Measurements from ENCODE around the gene AAK1.
A peak's percentile ranks its signal among the peaks of the same experiment; 100 is the strongest.
"Not testable (repeated sequence)": the region's sequence is repeated elsewhere in the genome, so short reads cannot be mapped to it uniquely, and the experiment has no call there.

AAK1 gene

GRCh38 chr2:69459936-69460335 lies 183.6 kb downstream of the AAK1 start:
- Mint-ChIP-seq H3K27me3 (no peaks in the 10 kb centered on the region), H3K36me3 (ENCODE audit: low read depth) (peaks cover 25% of the 10 kb centered on the region), H3K4me3 (no peak overlapping the region), H3K9me3 (no peaks in the 10 kb centered on the region), H3K4me1 (ENCODE audit: low read depth) (peaks cover 8% of the 10 kb centered on the region), H3K27ac (peak overlapping the region; percentile 29)

DNA sequence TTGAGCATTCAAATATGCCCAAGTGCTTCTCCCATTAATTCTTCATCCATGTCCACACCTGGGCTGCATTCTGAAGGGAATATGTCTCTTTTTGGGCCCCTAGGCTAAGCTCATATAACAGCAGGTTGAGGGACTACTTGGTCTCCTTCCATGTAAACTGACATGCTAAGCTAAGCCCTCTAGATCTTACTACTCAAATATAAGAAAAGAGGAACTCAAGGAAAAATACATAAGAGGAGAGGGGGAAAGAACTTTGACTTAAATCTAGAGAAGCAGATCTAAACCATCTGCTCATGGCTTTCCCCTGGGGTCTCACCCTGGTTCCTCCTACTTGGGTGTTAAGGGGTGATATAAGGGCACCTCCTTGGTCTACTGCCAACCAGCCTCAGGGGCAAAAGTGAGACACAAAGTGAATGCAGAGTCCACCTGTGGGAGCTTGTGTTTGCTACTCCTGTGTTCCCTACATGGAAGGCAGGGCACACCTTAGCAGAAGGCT lies 186.5 kb downstream of the AAK1 start:
- no peak overlapping the region for H3K27ac Mint-ChIP-seq

DNA sequence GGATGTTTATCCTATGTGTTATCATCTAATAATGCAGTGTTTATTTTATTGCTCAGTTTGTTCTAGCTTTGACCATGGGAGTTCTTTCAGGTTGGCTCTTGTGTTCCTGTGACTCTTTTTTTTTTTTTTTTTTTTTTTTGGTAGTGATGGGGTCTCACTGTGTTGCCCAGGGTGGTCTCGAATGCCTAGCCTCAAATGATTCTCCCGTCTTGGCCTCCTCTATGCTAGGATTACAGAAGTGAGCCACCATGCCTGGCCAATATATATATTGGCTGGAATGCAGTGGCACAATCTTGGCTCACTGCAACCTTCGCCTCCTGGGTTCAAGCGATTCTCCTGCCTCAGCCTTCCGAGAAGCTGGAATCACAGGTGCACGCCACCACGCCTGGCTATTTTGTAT lies 187.4 kb downstream of the AAK1 start:
- H3K27ac Mint-ChIP-seq: no peak overlapping the region
- H3K9me3 Mint-ChIP-seq: no peaks in the 10 kb centered on the region
- H3K27me3 Mint-ChIP-seq: no peaks in the 10 kb centered on the region
- H3K36me3 Mint-ChIP-seq (ENCODE audit: low read depth): peaks cover 4% of the 10 kb centered on the region
- peaks cover 32% of the 10 kb centered on the region for H3K4me1 Mint-ChIP-seq (ENCODE audit: low read depth)
- H3K4me3 Mint-ChIP-seq: no peak overlapping the region

More for the DNA sequence above, 186.5 kb downstream of the AAK1 start:
- no peaks in the 10 kb centered on the region for H3K27me3 Mint-ChIP-seq
- H3K36me3 Mint-ChIP-seq (ENCODE audit: low read depth): peaks cover 9% of the 10 kb centered on the region
- no peak overlapping the region for H3K4me3 Mint-ChIP-seq
- H3K4me1 Mint-ChIP-seq (ENCODE audit: low read depth): peaks cover 32% of the 10 kb centered on the region
- no peaks in the 10 kb centered on the region for H3K9me3 Mint-ChIP-seq

GRCh38 chr2:69454976-69455375 lies 188.6 kb downstream of the AAK1 start:
- no peaks in the 10 kb centered on the region for H3K9me3 Mint-ChIP-seq
- H3K36me3 Mint-ChIP-seq (ENCODE audit: low read depth): peaks cover 1% of the 10 kb centered on the region
- H3K4me3 Mint-ChIP-seq: no peak overlapping the region
- peaks cover 32% of the 10 kb centered on the region for H3K4me1 Mint-ChIP-seq (ENCODE audit: low read depth)
- no peaks in the 10 kb centered on the region for H3K27me3 Mint-ChIP-seq
- H3K27ac Mint-ChIP-seq: no peak overlapping the region

DNA sequence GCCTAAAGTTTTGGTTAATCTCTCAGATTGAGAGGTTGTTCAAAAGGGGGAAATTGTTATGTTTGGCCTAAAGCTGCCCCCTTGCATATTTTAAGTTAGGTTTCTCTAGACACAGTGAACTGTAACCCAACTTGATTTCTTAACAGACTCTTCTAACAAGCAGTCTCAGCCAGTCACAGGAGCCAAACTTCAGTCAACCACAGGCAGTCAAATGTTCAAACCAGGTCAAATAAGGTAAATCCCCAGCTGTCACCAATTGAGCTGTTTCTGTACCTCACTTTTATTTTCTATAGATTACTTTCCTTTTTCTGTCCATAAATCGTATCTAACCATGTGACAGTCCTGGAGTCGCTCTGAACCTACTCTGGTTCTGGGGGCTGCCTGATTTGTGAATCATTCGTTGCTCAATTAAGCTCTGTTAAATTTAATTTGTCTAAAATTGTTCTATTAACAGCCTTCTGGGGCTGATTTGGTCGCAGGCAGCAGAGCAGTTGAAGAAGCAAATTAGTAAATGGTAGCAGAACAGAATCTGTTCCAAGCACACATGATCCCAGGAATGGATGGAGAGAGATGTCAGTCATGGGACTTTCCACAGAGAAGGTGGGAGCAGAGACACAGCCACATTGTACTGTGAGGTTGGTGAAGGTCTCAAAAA lies 189.9 kb downstream of the AAK1 start:
- H3K4me3 Mint-ChIP-seq: no peak overlapping the region

DNA sequence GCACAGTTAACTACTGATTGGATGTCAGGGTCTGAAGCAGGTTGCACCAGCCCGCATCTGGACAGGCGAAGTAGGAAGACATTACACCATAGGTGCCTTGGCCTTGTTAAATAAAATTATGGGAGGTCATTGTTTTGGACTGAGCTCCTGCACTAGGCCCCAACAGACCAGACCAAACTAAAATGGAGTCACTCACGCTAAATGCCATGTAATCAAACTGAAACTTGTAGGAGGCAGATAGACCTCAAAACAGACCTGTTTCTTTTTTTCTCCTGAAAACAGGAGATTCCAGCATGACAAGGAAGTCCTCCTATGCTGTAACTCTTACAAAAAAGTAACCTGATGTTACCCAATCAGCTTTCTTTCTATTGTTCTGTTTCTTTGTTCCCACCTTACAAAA lies 190.9 kb downstream of the AAK1 start:
- Mint-ChIP-seq H3K36me3 (ENCODE audit: low read depth) (no peaks in the 10 kb centered on the region), H3K9me3 (no peaks in the 10 kb centered on the region), H3K27ac (no peak overlapping the region), H3K4me1 (ENCODE audit: low read depth) (peaks cover 32% of the 10 kb centered on the region), H3K27me3 (no peaks in the 10 kb centered on the region), H3K4me3 (no peak overlapping the region)

More for the DNA sequence above, 189.9 kb downstream of the AAK1 start:
- Mint-ChIP-seq H3K36me3 (ENCODE audit: low read depth) (no peaks in the 10 kb centered on the region), H3K27ac (peak overlapping the region; percentile 77), H3K27me3 (no peaks in the 10 kb centered on the region), H3K9me3 (no peaks in the 10 kb centered on the region), H3K4me1 (ENCODE audit: low read depth) (peaks cover 32% of the 10 kb centered on the region)

GRCh38 chr2:69450735-69451416 lies 192.7 kb downstream of the AAK1 start:
- H3K4me3 Mint-ChIP-seq: no peak overlapping the region
- H3K4me1 Mint-ChIP-seq (ENCODE audit: low read depth): peaks cover 28% of the 10 kb centered on the region
- no peak overlapping the region for H3K27ac Mint-ChIP-seq
- no peaks in the 10 kb centered on the region for H3K27me3 Mint-ChIP-seq
- no peaks in the 10 kb centered on the region for H3K9me3 Mint-ChIP-seq
- no peaks in the 10 kb centered on the region for H3K36me3 Mint-ChIP-seq (ENCODE audit: low read depth)

DNA sequence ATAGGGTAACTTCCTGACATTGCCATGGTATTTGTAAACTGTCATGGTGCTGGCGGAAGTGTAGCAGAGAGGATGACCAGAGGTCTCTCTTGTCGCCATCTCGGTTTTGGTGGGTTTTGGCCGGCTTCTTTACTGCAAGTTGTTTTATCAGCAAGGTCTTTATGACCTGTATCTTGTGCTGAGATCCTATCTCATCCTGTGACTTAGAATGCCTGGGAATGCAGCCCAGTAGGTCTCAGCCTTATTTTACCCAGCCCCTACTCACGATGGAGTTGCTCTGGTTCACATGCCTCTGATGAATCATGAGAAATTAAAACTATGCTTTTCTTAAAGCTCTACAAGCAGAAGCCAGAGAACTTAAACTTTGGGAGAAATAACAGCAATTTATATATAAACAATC lies 193.6 kb downstream of the AAK1 start:
- Mint-ChIP-seq H3K4me3 (no peak overlapping the region), H3K4me1 (ENCODE audit: low read depth) (peaks cover 23% of the 10 kb centered on the region), H3K27ac (no peak overlapping the region), H3K27me3 (no peaks in the 10 kb centered on the region), H3K36me3 (ENCODE audit: low read depth) (no peaks in the 10 kb centered on the region), H3K9me3 (no peaks in the 10 kb centered on the region)

- H3K4me3 Mint-ChIP-seq; H3K36me3 Mint-ChIP-seq (ENCODE audit: low read depth); H3K27me3 Mint-ChIP-seq; H3K27ac Mint-ChIP-seq; H3K4me1 Mint-ChIP-seq (ENCODE audit: low read depth); H3K9me3 Mint-ChIP-seq: not testable (repeated sequence)
Observed at GRCh38 chr2:69443673-69444072, 199.9 kb downstream of the AAK1 start.

GRCh38 chr2:69439499-69439898 lies 204.0 kb downstream of the AAK1 start:
- H3K4me3 Mint-ChIP-seq; H3K9me3 Mint-ChIP-seq; H3K27ac Mint-ChIP-seq; H3K27me3 Mint-ChIP-seq; H3K36me3 Mint-ChIP-seq (ENCODE audit: low read depth): not testable (repeated sequence)
- H3K4me1 Mint-ChIP-seq (ENCODE audit: low read depth): peaks cover 32% of the 10 kb centered on the region

DNA sequence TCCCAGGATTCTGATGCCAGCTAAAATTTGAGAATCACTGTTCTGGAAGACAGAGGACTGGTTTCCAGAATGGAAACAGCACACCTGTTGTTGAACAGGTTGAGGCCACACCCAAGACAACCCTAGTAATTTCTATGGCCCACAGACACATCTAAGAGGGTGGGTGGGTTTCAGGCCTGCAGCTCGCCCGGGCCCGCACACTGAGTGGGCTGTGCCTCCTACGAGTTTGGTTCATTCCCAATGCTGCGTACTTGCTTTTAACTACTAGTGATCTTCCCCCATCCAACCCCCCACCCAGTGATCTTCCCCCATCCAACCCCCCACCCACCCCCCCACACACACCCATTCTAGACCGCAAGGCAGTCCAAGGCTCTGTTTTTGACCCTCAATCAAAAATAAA lies 205.0 kb downstream of the AAK1 start:
- no peaks in the 10 kb centered on the region for H3K27me3 Mint-ChIP-seq
- no peak overlapping the region for H3K4me3 Mint-ChIP-seq
- H3K4me1 Mint-ChIP-seq (ENCODE audit: low read depth): peaks cover 34% of the 10 kb centered on the region
- no peaks in the 10 kb centered on the region for H3K36me3 Mint-ChIP-seq (ENCODE audit: low read depth)
- peaks cover 7% of the 10 kb centered on the region for H3K9me3 Mint-ChIP-seq
- H3K27ac Mint-ChIP-seq: no peak overlapping the region

GRCh38 chr2:69437751-69438154 lies 205.8 kb downstream of the AAK1 start:
- Mint-ChIP-seq H3K27ac (peak overlapping the region; percentile 98), H3K4me3 (peak overlapping the region; percentile 96), H3K9me3 (peaks cover 7% of the 10 kb centered on the region), H3K36me3 (ENCODE audit: low read depth) (no peaks in the 10 kb centered on the region), H3K4me1 (ENCODE audit: low read depth) (peaks cover 34% of the 10 kb centered on the region), H3K27me3 (no peaks in the 10 kb centered on the region)

GRCh38 chr2:69436938-69437750 lies 206.4 kb downstream of the AAK1 start, which contains the start of gene NFU1:
Gene NFU1, minus strand, starts transcription at chr2:69437435. Its CDS starts 13 bp downstream, at chr2:69437422.
- Mint-ChIP-seq H3K27ac (peak within 1 kb of the TSS; percentile 98), H3K4me3 (peak within 1 kb of the TSS; percentile 96), H3K9me3 (peaks cover 7% of the 10 kb centered on the region), H3K4me1 (ENCODE audit: low read depth) (peaks cover 34% of the 10 kb centered on the region), H3K36me3 (ENCODE audit: low read depth) (peaks cover under 1% of the 10 kb centered on the region), H3K27me3 (no peaks in the 10 kb centered on the region)

DNA sequence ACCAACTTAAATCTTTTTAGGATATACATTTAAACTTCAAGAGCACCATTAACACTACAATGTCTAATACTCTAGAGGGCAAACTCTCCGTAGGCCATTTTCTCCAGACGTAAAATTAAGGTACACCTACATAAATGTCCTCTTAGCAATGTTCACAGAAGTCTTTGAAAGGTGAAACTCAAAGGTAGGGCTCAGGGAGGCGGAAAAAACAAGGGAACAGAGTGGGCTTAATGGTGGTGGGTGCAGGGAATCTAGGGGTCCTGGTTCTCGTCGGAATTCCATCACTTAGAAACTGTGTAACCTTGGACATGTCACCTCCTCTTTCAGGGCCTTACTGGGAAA lies 207.0 kb downstream of the AAK1 start:
- H3K36me3 Mint-ChIP-seq (ENCODE audit: low read depth): peaks cover 4% of the 10 kb centered on the region
- H3K9me3 Mint-ChIP-seq: peaks cover 7% of the 10 kb centered on the region
- H3K27ac Mint-ChIP-seq: peak overlapping the region; percentile 98
- H3K4me1 Mint-ChIP-seq (ENCODE audit: low read depth): peaks cover 37% of the 10 kb centered on the region
- no peaks in the 10 kb centered on the region for H3K27me3 Mint-ChIP-seq
- H3K4me3 Mint-ChIP-seq: peak overlapping the region; percentile 96

GRCh38 chr2:69434753-69435152 lies 208.8 kb downstream of the AAK1 start:
- no peaks in the 10 kb centered on the region for H3K27me3 Mint-ChIP-seq
- peaks cover 7% of the 10 kb centered on the region for H3K9me3 Mint-ChIP-seq
- H3K36me3 Mint-ChIP-seq (ENCODE audit: low read depth): peaks cover 4% of the 10 kb centered on the region
- H3K4me3 Mint-ChIP-seq: no peak overlapping the region
- H3K4me1 Mint-ChIP-seq (ENCODE audit: low read depth): peaks cover 37% of the 10 kb centered on the region
- no peak overlapping the region for H3K27ac Mint-ChIP-seq

Measured in stimulated activated naive CD8-positive, alpha-beta T cell treated with anti-CD3 and anti-CD28 coated beads, Interleukin-15, Interleukin-2, amounts not matched to agents 100 ng/mL and 50 ng/mL, for 24 hours (primary cell).